ENCODE results near the gene SLC41A2.
A peak's percentile ranks its signal among the peaks of the same experiment; 100 is the strongest.

SLC41A2 gene

GRCh38 chr12:104964856-104965205, 6.7 kb upstream of the SLC41A2 start:
- H3K9ac ChIP-seq, result no peak overlapping the region
- H2AFZ ChIP-seq, result no peak overlapping the region
- H3K79me2 ChIP-seq, result no peaks in the 10 kb centered on the region
- H3K9me3 ChIP-seq (ENCODE audit: control insufficient read depth, low read length), result no peaks in the 10 kb centered on the region
- peaks cover 4% of the 10 kb centered on the region for H3K4me1 ChIP-seq
- H3K36me3 ChIP-seq (ENCODE audit: control insufficient read depth, insufficient read depth, low read length), result no peaks in the 10 kb centered on the region
- H3K4me2 ChIP-seq (ENCODE audit: low read length), result no peak overlapping the region
- H3K27ac ChIP-seq, result no peak overlapping the region
- TF ChIP-seq CTCF (IDR thresholded peaks at IDR 0.05), result no peak
- no peaks in the 10 kb centered on the region for H3K27me3 ChIP-seq (ENCODE audit: control insufficient read depth, insufficient read depth, low read length)
- H3K4me3 ChIP-seq (ENCODE audit: low read depth, low read length), result no peak overlapping the region

GRCh38 chr12:104964167-104964855, 6.2 kb upstream of the SLC41A2 start:
- no peaks in the 10 kb centered on the region for H3K27me3 ChIP-seq (ENCODE audit: control insufficient read depth, insufficient read depth, low read length)
- H3K4me2 ChIP-seq (ENCODE audit: low read length), result no peak overlapping the region
- H3K9ac ChIP-seq, result no peak overlapping the region
- H3K4me1 ChIP-seq, result peaks cover 8% of the 10 kb centered on the region
- H3K27ac ChIP-seq, result no peak overlapping the region
- no peak for TF ChIP-seq CTCF (IDR thresholded peaks at IDR 0.05)
- no peaks in the 10 kb centered on the region for H3K79me2 ChIP-seq
- no peaks in the 10 kb centered on the region for H3K36me3 ChIP-seq (ENCODE audit: control insufficient read depth, insufficient read depth, low read length)
- no peaks in the 10 kb centered on the region for H3K9me3 ChIP-seq (ENCODE audit: control insufficient read depth, low read length)
- H3K4me3 ChIP-seq (ENCODE audit: low read depth, low read length), result no peak overlapping the region
- no peak overlapping the region for H2AFZ ChIP-seq

- peaks cover 14% of the 10 kb centered on the region for H3K4me1 ChIP-seq
- H3K4me3 ChIP-seq (ENCODE audit: low read depth, low read length), result no peak overlapping the region
- no peak overlapping the region for H3K27ac ChIP-seq
- TF ChIP-seq CTCF (IDR thresholded peaks at IDR 0.05), result no peak
- no peaks in the 10 kb centered on the region for H3K27me3 ChIP-seq (ENCODE audit: control insufficient read depth, insufficient read depth, low read length)
- no peaks in the 10 kb centered on the region for H3K79me2 ChIP-seq
- no peak overlapping the region for H3K4me2 ChIP-seq (ENCODE audit: low read length)
- no peak overlapping the region for H3K9ac ChIP-seq
- H3K36me3 ChIP-seq (ENCODE audit: control insufficient read depth, insufficient read depth, low read length), result no peaks in the 10 kb centered on the region
- H3K9me3 ChIP-seq (ENCODE audit: control insufficient read depth, low read length), result no peaks in the 10 kb centered on the region
- H2AFZ ChIP-seq, result no peak overlapping the region
These were observed 5.7 kb upstream of the SLC41A2 start for GRCh38 chr12:104963757-104964156.

- Histone ChIP-seq H2AFZ (peak overlapping the region; percentile 98), H3K4me1 (peaks cover 14% of the 10 kb centered on the region), H3K79me2 (no peaks in the 10 kb centered on the region), H3K4me2 (ENCODE audit: low read length) (no peak overlapping the region), H3K27ac (peak overlapping the region; percentile 83), H3K9me3 (ENCODE audit: control insufficient read depth, low read length) (no peaks in the 10 kb centered on the region), H3K36me3 (ENCODE audit: control insufficient read depth, insufficient read depth, low read length) (no peaks in the 10 kb centered on the region), H3K27me3 (ENCODE audit: control insufficient read depth, insufficient read depth, low read length) (no peaks in the 10 kb centered on the region), H3K4me3 (ENCODE audit: low read depth, low read length) (no peak overlapping the region), H3K9ac (no peak overlapping the region)
- TF ChIP-seq CTCF (IDR thresholded peaks at IDR 0.05), result no peak
These were observed 2.4 kb upstream of the SLC41A2 start for GRCh38 chr12:104960464-104960863.

GRCh38 chr12:104959335-104959841, 1.3 kb upstream of the SLC41A2 start:
- peaks cover 14% of the 10 kb centered on the region for H3K4me1 ChIP-seq
- H3K27me3 ChIP-seq (ENCODE audit: control insufficient read depth, insufficient read depth, low read length), result no peaks in the 10 kb centered on the region
- no peak overlapping the region for H3K9ac ChIP-seq
- H3K27ac ChIP-seq, result peak overlapping the region; percentile 83
- TF ChIP-seq CTCF (IDR thresholded peaks at IDR 0.05), result no peak
- no peaks in the 10 kb centered on the region for H3K36me3 ChIP-seq (ENCODE audit: control insufficient read depth, insufficient read depth, low read length)
- no peak overlapping the region for H3K4me2 ChIP-seq (ENCODE audit: low read length)
- no peaks in the 10 kb centered on the region for H3K79me2 ChIP-seq
- no peaks in the 10 kb centered on the region for H3K9me3 ChIP-seq (ENCODE audit: control insufficient read depth, low read length)
- no peak overlapping the region for H3K4me3 ChIP-seq (ENCODE audit: low read depth, low read length)
- H2AFZ ChIP-seq, result peak overlapping the region; percentile 98
